ENCODE measurements around the gene ABHD16A. TPM values are rescaled to one million over a fixed set of nuclear protein-coding genes. Genes with fewer than 3 reads are reported as not detected.

The ABHD16A gene
- total RNA-seq, 2 experiments from 2014 or later = 57.8 to 64.0 TPM

- H3K9me3 Mint-ChIP-seq = no peaks in the 10 kb centered on the region
- no peaks in the 10 kb centered on the region for H3K4me1 Mint-ChIP-seq
- POLR2A ChIA-PET = no interaction called here
- no peak for DNase-seq
- no peak overlapping the region for H3K4me3 Mint-ChIP-seq
- H3K27ac Mint-ChIP-seq = no peak overlapping the region
- no peaks in the 10 kb centered on the region for H3K27me3 Mint-ChIP-seq
- ATAC-seq (ENCODE audit: low read depth) = no peak
- peaks cover 4% of the 10 kb centered on the region for H3K36me3 Mint-ChIP-seq
Observed at GRCh38 chr6:31687860-31688693, 15.0 kb downstream of the ABHD16A start.

- POLR2A ChIA-PET = interaction anchor here (1.1 kb wide), 1 partner anchor 12 kb away, joined by 3 read pairs; no protein-coding TSS in a partner anchor
- ATAC-seq (ENCODE audit: low read depth) (no peak), DNase-seq (no peak)
- H3K4me1 Mint-ChIP-seq = no peaks in the 10 kb centered on the region
- H3K27me3 Mint-ChIP-seq = no peaks in the 10 kb centered on the region
- no peak overlapping the region for H3K4me3 Mint-ChIP-seq
- no peak overlapping the region for H3K27ac Mint-ChIP-seq
- H3K9me3 Mint-ChIP-seq = no peaks in the 10 kb centered on the region
- H3K36me3 Mint-ChIP-seq = peaks cover 4% of the 10 kb centered on the region
Observed at GRCh38 chr6:31687321-31687720, 15.8 kb downstream of the ABHD16A start.

GRCh38 chr6:31686483-31686882 lies 16.6 kb downstream of the ABHD16A start:
- Mint-ChIP-seq H3K9me3 (no peaks in the 10 kb centered on the region), H3K27me3 (no peaks in the 10 kb centered on the region), H3K4me1 (peaks cover 2% of the 10 kb centered on the region), H3K36me3 (peaks cover 4% of the 10 kb centered on the region), H3K27ac (peak overlapping the region; percentile 7), H3K4me3 (no peak overlapping the region)
- POLR2A ChIA-PET = interaction anchor here (1.1 to 1.6 kb wide), 2 partner anchors 11 to 16 kb away, joined by 3 read pairs; no protein-coding TSS in a partner anchor
- no peak for ATAC-seq (ENCODE audit: low read depth)
- no peak for DNase-seq

GRCh38 chr6:31683591-31683990 lies 19.5 kb downstream of the ABHD16A start:
- H3K9me3 Mint-ChIP-seq = no peaks in the 10 kb centered on the region
- no peak overlapping the region for H3K4me3 Mint-ChIP-seq
- H3K27me3 Mint-ChIP-seq = no peaks in the 10 kb centered on the region
- POLR2A ChIA-PET = interaction anchor here (0.7 to 1.2 kb wide), 3 partner anchors 19 to 64 kb away, joined by 3 read pairs; partner anchors contain the start of gene GPANK1
- peaks cover 4% of the 10 kb centered on the region for H3K36me3 Mint-ChIP-seq
- ATAC-seq (ENCODE audit: low read depth) = no peak
- no peak for DNase-seq
- H3K4me1 Mint-ChIP-seq = peaks cover 23% of the 10 kb centered on the region
- no peak overlapping the region for H3K27ac Mint-ChIP-seq

GRCh38 chr6:31681135-31681671 lies 21.9 kb downstream of the ABHD16A start:
- Mint-ChIP-seq H3K36me3 (no peaks in the 10 kb centered on the region), H3K9me3 (no peaks in the 10 kb centered on the region), H3K4me3 (peak overlapping the region; percentile 79), H3K27me3 (no peaks in the 10 kb centered on the region), H3K4me1 (peaks cover 28% of the 10 kb centered on the region), H3K27ac (peak overlapping the region; percentile 77)
- ATAC-seq (ENCODE audit: low read depth) (peak; percentile 55), DNase-seq (peak; percentile 64)
- POLR2A ChIA-PET = interaction anchor here (0.6 to 2.7 kb wide), 8 partner anchors 13 to 149 kb away, joined by 3 to 16 read pairs (median 6); partner anchors contain the start of genes ABHD16A, MPIG6B and MSH5

- Mint-ChIP-seq H3K36me3 (no peaks in the 10 kb centered on the region), H3K4me1 (peaks cover 28% of the 10 kb centered on the region), H3K27me3 (no peaks in the 10 kb centered on the region), H3K27ac (peak within 1 kb of the TSS; percentile 77), H3K9me3 (no peaks in the 10 kb centered on the region), H3K4me3 (peak within 1 kb of the TSS; percentile 79)
- DNase-seq (peak; percentile 68), ATAC-seq (ENCODE audit: low read depth) (peak; percentile 57)
- POLR2A ChIA-PET = interaction anchor here (0.6 to 2.7 kb wide), 7 partner anchors 13 to 149 kb away, joined by 3 to 16 read pairs (median 6); partner anchors contain the start of genes ABHD16A, MPIG6B and MSH5
Observed at GRCh38 chr6:31680226-31681134, 22.6 kb downstream of the ABHD16A start, which contains the start of gene LY6G5C. TSS of gene LY6G5C (minus strand) at chr6:31681067. CDS start at chr6:31680373, 694 bp downstream.

- POLR2A ChIA-PET = interaction anchor here (2.0 kb wide), 1 partner anchor 62 kb away, joined by 7 read pairs; the partner anchor contains the start of gene MSH5
- no peak for ATAC-seq (ENCODE audit: low read depth)
- H3K27ac Mint-ChIP-seq = no peak overlapping the region
- no peak for DNase-seq
- H3K4me1 Mint-ChIP-seq = peaks cover 30% of the 10 kb centered on the region
- H3K4me3 Mint-ChIP-seq = no peak overlapping the region
- peaks cover 2% of the 10 kb centered on the region for H3K36me3 Mint-ChIP-seq
- no peaks in the 10 kb centered on the region for H3K27me3 Mint-ChIP-seq
- no peaks in the 10 kb centered on the region for H3K9me3 Mint-ChIP-seq
Observed at GRCh38 chr6:31677955-31678354, 25.2 kb downstream of the ABHD16A start.

- POLR2A ChIA-PET = no interaction called here
- no peaks in the 10 kb centered on the region for H3K9me3 Mint-ChIP-seq
- H3K27me3 Mint-ChIP-seq = no peaks in the 10 kb centered on the region
- no peak overlapping the region for H3K27ac Mint-ChIP-seq
- peaks cover 9% of the 10 kb centered on the region for H3K36me3 Mint-ChIP-seq
- H3K4me3 Mint-ChIP-seq = no peak overlapping the region
- DNase-seq (no peak), ATAC-seq (ENCODE audit: low read depth) (no peak)
- H3K4me1 Mint-ChIP-seq = peaks cover 30% of the 10 kb centered on the region
Observed at GRCh38 chr6:31676904-31677303, 26.2 kb downstream of the ABHD16A start.

GRCh38 chr6:31676322-31676903 lies 26.7 kb downstream of the ABHD16A start:
- H3K27ac Mint-ChIP-seq = peak overlapping the region; percentile 6
- H3K9me3 Mint-ChIP-seq = no peaks in the 10 kb centered on the region
- H3K4me1 Mint-ChIP-seq = peaks cover 28% of the 10 kb centered on the region
- POLR2A ChIA-PET = interaction anchor here (0.7 kb wide), 1 partner anchor 129 kb away, joined by 6 read pairs; the partner anchor contains the start of genes ATP6V1G2 and NFKBIL1
- H3K27me3 Mint-ChIP-seq = no peaks in the 10 kb centered on the region
- no peak overlapping the region for H3K4me3 Mint-ChIP-seq
- ATAC-seq (ENCODE audit: low read depth) (no peak), DNase-seq (no peak)
- H3K36me3 Mint-ChIP-seq = peaks cover 9% of the 10 kb centered on the region

- Mint-ChIP-seq H3K4me3 (no peak within 1 kb of the TSS), H3K9me3 (no peaks in the 10 kb centered on the region), H3K4me1 (peaks cover 18% of the 10 kb centered on the region), H3K36me3 (peaks cover 48% of the 10 kb centered on the region), H3K27ac (peak within 1 kb of the TSS; percentile 52), H3K27me3 (no peaks in the 10 kb centered on the region)
- no peak for DNase-seq
- ATAC-seq (ENCODE audit: low read depth) = no peak
- POLR2A ChIA-PET = interaction anchor here (3.2 kb wide), 1 partner anchor 18 kb away, joined by 11 read pairs; the partner anchor contains the start of gene BAG6
Observed at GRCh38 chr6:31669676-31670075, 33.4 kb downstream of the ABHD16A start, which contains the start of gene LY6G5B. TSS of gene LY6G5B (plus strand) at chr6:31669976. CDS start at chr6:31670951, 975 bp downstream.

- Mint-ChIP-seq H3K36me3 (peaks cover 61% of the 10 kb centered on the region), H3K27me3 (no peaks in the 10 kb centered on the region), H3K27ac (peak overlapping the region; percentile 98), H3K9me3 (no peaks in the 10 kb centered on the region), H3K4me1 (peaks cover 35% of the 10 kb centered on the region), H3K4me3 (peak overlapping the region; percentile 96)
- DNase-seq = no peak
- ATAC-seq (ENCODE audit: low read depth) = no peak
- POLR2A ChIA-PET = interaction anchor here (0.9 to 7.0 kb wide), 6 partner anchors 13 to 161 kb away, joined by 3 to 138 read pairs (median 14); partner anchors contain the start of genes APOM, BAG6, CLIC1 and HSPA1B
Observed at GRCh38 chr6:31666337-31666965, 36.7 kb downstream of the ABHD16A start.

Data from activated naive CD8-positive, alpha-beta T cell treated with anti-CD3 and anti-CD28 coated beads, Interleukin-2, amount 10 ng/mL, durations not matched to agents 7 days and 5 days (primary cell).